Iris pigment epithelial cell (primary cell): ENCODE data around the gene TBC1D5.

Experiments
- DNase-seq: peaks from one replicate; pipeline ENCODE4 v3.0.0-alpha.2; 2011; ENCODE audit warnings: low read depth

TBC1D5 gene

GRCh38 chr3:17179381-17180205, 562.8 kb downstream of the TBC1D5 start:
- DNase-seq: peak; percentile 13

DNA sequence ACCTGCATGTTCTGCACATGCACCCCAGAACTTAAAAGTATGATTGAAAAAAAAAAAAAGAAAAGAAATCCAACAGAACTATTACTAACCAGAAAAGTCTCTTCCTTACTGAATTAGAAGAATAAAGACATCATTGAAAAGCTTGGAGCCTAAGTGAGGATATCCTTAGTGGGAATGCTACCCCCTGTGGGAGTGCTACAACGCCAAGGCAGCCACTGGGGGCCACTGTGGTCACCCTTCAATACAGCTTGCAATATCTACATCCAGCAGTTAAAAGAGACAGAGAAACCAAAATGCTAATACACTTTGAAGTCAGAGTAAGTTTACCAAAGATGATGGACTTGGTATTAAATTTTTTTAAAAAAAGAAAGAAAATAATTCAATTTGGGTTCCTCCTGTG, 565.7 kb downstream of the TBC1D5 start:
- DNase-seq: no peak

DNA sequence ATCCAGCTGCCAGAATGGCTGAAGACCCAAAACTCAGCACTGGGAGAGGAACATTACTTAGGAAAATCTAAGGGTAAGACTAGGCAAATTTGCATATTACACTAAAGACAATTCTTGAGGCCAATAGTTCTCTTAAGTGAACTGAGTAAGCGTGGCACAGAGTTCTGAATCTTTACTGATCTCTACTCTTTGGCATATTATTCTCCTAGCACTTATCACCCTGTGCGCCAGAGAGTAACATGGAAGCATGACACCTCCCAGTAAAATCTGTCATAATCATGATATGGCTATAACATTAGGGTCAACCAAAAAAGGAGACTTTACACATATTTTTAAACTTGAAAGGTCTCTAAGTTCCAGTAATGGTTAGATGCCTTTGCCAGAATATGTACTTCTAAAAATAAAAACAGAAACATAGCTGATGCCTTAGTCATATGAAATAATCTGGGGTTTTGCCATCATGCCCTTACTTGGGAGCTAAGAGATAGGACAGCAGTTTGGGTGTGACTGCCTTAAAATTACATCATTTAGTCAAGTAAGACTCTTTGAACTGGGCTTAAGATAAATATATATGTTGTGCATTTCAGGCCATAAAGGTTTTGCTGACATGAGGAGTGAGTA, 567.1 kb downstream of the TBC1D5 start:
- peak; percentile 87 for DNase-seq

DNA sequence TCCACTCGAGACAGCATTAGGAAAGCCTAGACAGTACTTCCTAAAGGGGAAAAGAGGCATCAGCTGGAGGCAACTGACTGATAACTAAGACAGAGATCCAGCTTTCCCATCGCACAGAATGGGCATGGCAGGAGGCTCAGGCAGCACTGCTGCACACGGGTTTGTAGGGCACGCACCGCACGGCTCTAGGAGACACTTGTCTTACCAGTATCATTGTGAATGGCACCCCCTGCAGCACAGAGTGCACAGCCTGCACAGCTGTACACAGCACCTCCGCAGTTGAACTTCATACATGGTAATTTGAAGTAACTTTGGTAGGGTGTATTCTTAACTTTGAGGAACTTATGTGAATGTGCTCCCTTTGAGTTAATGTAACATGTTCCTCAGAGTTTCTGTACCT, 576.1 kb downstream of the TBC1D5 start:
- DNase-seq: no peak

- DNase-seq: no peak
Measured at GRCh38 chr3:17162116-17162515, 580.3 kb downstream of the TBC1D5 start.

DNA sequence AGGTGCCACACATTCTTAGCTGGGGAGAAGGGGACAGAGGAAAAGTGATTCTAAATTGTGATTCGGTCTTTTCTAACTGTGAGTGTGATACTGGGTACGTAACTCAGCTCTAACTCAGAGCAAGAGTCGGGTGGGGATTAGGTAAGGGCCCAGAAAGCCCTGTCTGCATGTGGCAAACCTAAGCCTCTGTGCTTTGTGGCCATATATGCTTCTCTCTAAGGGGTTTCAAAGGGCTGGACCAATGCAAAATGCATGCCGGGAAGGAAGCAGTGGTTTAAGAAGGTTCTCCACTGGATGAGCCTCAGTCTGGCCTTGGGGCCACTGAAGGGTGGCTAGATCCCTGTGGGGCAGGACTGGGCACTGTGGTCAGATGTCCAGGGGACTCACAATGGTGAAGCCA, 581.8 kb downstream of the TBC1D5 start:
- no peak for DNase-seq

DNA sequence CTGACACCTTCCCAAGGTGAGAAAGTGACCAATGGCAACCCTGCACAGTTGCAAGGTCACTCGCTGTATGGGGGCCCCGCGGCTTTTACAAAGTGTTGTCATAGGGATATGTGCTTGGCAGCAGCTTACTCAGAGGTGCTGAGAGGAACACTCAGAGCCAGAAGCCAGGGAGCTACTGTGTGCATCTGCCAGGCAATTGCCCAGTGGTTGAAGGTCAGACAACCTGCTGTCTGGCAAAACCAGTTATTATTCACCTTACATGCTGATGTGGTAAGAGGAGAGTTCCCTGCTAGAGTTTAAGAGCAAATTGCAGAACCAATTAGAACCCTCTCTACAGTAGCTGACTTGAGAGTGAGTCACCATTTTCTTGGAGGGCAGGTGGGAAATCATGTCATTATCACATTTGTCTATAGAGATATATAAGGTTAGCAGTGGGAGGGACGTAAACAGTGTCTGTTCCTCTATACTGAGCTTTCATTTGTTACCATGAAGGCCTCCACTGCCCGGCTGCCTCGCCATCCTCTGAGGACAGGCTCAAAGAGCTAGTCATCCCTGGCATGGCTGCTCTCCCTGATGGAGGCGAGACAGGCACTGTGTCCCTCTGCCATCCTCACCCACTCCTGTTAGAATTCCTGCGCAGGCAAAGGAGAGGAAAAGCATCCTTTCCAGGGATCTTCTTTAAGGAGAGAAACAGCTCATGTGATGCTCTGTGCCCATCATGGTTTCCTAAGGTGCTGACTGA, 583.3 kb downstream of the TBC1D5 start:
- DNase-seq: peak; percentile 28

GRCh38 chr3:17157713-17158112, 584.7 kb downstream of the TBC1D5 start:
- peak; percentile 33 for DNase-seq

GRCh38 chr3:17156864-17157263, 585.6 kb downstream of the TBC1D5 start:
- no peak for DNase-seq

DNA sequence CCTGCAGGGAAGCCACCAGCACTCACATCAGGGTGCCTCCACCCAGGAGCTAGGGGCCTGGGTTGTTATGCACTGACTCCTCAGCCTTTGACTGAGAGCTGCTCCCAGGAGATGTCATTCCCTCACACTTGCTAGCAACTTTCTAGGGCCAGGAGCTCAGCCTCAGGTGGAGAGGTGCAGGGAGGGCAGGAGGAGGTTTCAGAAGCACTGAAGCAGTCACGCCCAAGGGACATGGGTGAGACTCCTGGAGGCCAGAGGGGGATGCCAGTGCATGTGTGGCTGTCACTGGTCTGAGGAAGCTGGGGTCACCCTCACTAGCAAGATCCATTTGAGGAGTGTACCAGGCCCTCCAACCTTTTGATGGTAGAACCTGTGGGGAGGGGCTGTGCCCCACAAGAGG, 586.5 kb downstream of the TBC1D5 start:
- DNase-seq: no peak

DNA sequence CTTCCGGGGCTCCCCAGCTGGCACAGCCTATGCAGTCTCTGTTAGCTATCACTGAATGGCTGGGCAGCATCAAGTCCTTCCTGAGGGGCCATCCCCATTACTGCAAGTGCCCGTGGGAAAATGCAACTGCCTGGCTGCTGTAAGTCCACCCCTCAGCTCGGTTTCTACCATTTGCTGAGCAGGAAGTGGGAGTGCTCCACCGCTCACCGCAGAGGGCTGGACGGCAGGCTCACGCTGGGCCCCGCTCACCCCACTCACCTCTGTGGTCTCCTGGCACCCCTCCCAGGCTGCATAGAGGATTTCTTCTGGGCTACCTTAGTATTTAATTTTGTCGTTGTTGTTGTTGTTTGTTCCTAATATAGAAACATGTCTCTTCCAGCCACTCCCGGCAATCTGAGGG, 587.5 kb downstream of the TBC1D5 start:
- no peak for DNase-seq

GRCh38 chr3:17154221-17154620, 588.2 kb downstream of the TBC1D5 start:
- DNase-seq: no peak

GRCh38 chr3:17153209-17153608, 589.2 kb downstream of the TBC1D5 start:
- DNase-seq: no peak

DNA sequence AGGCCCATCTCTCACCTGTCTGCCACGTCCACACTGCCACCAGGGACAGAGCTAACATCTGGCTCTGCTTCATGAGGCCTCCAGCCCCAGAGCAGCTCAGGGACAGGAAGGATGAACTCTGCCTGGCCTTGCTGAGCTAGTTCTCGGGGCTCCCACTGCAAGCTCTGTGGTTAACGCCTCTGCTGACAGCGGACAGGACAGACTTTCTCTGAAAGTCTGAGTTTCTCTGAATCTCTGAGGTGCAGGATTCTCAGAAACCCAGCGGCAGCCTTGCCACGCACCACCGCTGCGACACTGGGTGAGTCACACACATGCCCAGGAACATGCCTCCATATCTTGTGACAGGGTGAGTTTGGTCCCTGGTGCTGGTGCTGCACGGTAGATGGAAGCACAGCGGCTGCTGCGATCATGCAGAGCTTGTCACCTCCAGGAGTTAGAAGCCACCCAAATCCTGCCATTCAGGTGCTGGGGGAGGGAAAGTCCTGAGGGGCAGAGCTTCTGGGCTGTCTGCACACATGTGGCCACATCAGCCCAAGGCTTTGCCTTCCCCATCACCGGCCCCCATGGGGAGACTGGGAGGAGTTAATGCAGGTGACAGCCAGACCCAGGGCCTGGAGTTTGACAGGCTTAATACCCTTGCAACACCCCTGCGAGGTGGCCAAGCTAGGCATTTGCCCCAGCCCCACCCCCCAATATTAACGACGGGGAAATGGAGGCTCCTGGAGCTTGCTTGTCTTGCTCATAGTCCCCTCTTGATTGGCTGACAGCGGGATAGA, 590.6 kb downstream of the TBC1D5 start:
- no peak for DNase-seq

GRCh38 chr3:17149076-17149475, 593.4 kb downstream of the TBC1D5 start:
- no peak for DNase-seq

DNA sequence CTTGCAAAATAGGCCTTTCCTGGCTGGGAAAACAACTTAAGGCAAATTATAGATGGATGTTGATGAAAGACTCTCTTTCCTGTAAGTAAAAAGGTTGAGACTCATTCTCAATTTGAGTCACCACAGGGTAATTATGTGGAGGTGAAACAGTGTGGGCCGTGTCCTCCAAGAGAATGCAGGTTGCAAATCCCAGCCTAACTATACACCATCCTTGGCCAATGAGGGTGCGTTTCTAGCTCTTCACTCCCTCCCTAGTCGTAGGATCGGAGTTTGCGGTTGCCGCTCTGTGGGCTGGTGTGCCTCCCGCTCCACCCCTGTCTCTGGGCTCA, 597.8 kb downstream of the TBC1D5 start:
- DNase-seq: no peak

- no peak for DNase-seq
Measured at GRCh38 chr3:17143893-17144664, 598.4 kb downstream of the TBC1D5 start.

DNA sequence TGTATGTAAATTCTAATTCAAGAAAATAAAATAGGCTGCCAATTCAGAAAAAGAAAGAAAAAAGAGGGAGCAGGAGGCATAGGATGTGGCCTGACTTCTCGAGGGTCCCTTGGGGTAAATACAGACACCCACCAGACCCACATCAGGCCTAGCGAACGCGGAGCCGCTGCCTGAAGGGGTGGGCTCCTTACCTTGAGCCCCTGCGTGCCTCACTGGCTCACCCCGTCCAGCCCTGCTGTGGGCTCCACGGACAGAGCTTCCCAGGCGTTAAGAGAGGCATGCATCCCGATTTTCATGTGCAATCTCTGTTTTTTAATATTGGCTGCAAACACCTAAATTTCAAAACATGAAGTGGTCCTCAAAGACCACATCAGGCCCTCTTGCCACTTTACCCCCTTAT, 599.9 kb downstream of the TBC1D5 start:
- no peak for DNase-seq

GRCh38 chr3:17141699-17142098, 600.7 kb downstream of the TBC1D5 start:
- DNase-seq: no peak

GRCh38 chr3:17140670-17141505, 601.5 kb downstream of the TBC1D5 start:
- DNase-seq: peak; percentile 13
